Mammary epithelial cell (primary cell): ENCODE data around the gene AKT1S1.

ENCODE experiments used
- EZH2 ChIP-seq: IDR thresholded peaks from 2 replicates; pipeline ENCODE4 v1.6.1; 2012; ENCODE audit warnings: low read length, inconsistent platforms, borderline replicate concordance
- TF ChIP-seq, protein P1 (sequence below), 2 donors: IDR thresholded peaks in 1 of 2; conservative IDR thresholded peaks in 1 of 2; 2 replicates each; pipeline ENCODE4 v1.5.1; 2011 to 2012; ENCODE audit warnings: inconsistent platforms in 2 of 2, low read length in 2 of 2, mild to moderate bottlenecking in 2 of 2, control low read depth in 1 of 2, low read depth in 1 of 2; ENCODE audit not compliant: insufficient read depth in 1 of 2; ENCODE audit errors: extremely low read depth in 1 of 2

DNA sequence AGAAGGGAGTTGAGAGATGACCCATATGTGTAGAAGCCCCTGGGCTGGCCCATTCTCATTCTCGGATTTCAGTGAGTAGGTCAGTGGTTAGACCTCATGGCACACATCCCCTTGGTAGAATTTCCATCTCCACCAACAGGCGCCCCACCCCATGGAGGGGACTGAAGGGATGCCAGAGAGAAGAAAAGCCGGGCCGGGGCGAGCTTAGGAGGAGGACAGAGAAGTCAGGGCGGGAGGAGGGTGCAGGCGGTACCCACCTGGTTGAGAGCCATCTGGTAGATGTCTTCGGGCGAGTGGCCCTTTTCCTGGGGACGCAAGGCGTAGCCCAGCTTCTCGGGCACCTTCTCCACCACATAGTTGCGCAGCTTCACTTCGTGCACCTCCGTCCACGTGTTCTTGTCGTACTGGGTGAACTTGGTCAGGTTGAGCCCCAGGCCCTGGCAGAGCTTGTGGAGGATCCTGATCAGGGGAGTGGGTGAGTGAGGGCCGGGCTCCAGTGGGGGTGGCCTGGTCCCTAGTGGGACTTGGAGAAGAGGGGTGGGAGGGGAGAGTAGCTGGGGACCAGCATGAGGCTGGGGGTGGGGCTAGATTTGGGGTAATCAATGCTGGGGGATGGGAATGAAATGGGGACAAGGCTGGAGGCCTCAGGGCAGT is 17.0 kb upstream of the AKT1S1 start:
- no peak for TF ChIP-seq EZH2
- TF ChIP-seq, protein P1, sequence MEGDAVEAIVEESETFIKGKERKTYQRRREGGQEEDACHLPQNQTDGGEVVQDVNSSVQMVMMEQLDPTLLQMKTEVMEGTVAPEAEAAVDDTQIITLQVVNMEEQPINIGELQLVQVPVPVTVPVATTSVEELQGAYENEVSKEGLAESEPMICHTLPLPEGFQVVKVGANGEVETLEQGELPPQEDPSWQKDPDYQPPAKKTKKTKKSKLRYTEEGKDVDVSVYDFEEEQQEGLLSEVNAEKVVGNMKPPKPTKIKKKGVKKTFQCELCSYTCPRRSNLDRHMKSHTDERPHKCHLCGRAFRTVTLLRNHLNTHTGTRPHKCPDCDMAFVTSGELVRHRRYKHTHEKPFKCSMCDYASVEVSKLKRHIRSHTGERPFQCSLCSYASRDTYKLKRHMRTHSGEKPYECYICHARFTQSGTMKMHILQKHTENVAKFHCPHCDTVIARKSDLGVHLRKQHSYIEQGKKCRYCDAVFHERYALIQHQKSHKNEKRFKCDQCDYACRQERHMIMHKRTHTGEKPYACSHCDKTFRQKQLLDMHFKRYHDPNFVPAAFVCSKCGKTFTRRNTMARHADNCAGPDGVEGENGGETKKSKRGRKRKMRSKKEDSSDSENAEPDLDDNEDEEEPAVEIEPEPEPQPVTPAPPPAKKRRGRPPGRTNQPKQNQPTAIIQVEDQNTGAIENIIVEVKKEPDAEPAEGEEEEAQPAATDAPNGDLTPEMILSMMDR (conservative IDR thresholded peaks at IDR 0.05 in 1 of 2, IDR thresholded peaks at IDR 0.05 in 1 of 2; ENCODE audit: extremely low read depth in 1 of 2, insufficient read depth in 1 of 2, low read depth in 1 of 2, low read length in 2 of 2), result no peak
